GM21515 (cell line): Measurements from ENCODE around the gene SUB1.
"Not testable (repeated sequence)": the region's sequence is repeated elsewhere in the genome, so short reads cannot be mapped to it uniquely, and the experiment has no call there.

Source experiments
- ATAC-seq: cut with Tn5 transposase; IDR thresholded peaks from one replicate; pipeline ENCODE4 v1.9.1; 2021; ENCODE audit not compliant: unreplicated experiment

SUB1 gene

DNA sequence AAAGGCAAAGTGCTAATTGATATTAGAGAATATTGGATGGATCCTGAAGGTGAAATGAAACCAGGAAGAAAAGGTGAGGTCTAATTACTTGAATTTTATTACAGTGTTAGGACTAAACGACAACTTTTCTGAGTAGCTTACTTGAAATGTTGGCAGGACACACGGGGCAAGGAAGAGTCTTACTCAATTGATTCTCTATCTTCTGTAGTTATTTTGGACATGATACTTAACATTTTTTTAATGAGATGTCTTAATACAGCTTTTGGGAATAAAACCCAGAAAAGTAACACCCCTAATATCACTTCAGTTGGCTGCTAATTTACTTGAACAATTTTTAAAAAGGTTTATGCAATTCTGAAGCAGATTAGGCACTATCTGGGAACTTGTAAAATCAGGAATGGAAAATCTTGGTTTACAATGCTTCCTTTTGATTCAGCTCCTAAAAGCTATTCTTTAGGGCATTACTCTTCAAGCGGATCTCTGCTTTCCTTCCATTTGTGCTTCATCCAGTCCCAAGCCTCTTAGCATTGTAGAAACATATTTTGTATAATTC lies 13.7 kb downstream of the SUB1 start:
- ATAC-seq: no peak

DNA sequence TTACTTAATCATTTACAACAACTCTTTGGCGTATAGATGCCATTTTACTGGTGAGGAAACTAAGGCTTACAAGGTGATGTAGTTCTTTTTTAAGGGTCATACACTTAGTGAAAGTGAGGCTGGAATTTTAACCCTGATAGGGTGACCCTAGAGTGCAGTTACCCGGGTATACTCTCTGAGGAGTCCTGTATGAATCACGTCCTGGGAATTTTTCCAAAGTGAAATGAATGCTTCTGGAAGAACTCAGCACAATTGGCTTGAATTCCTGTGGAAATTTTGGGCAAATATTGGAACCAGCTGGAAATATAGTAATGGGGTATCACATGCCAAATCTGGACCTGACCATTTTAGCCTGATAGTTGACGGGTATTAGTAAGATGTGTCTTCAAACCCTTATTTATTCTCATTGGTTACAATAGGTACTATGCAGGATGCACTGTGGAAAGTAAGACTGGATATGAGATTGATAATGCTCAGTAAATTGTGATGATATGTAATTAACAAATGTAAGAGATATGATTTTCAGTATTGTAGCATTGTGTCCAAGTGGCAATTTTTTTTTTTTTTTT lies 14.8 kb downstream of the SUB1 start:
- ATAC-seq: no peak

GRCh38 chr5:32601623-32602295 lies 16.4 kb downstream of the SUB1 start:
- ATAC-seq: no peak

DNA sequence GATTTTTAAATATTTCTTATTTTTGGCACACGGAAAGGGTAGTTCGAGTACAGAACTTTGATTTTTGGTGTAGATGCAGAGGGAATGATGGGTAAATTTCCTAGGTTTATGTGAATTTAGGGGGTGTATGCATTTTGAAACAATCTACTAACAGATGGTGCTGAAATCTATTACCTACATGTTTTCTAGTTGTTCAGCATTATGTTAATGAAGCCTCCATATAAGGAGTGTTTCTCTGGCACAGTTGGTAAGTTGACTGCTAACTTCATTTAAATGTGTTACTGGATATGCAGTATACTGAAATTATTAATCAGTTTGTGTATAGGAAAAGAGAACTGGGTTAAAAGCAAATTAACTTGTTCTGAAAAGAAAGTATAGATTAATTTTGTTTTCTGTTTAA lies 17.5 kb downstream of the SUB1 start:
- no peak for ATAC-seq

DNA sequence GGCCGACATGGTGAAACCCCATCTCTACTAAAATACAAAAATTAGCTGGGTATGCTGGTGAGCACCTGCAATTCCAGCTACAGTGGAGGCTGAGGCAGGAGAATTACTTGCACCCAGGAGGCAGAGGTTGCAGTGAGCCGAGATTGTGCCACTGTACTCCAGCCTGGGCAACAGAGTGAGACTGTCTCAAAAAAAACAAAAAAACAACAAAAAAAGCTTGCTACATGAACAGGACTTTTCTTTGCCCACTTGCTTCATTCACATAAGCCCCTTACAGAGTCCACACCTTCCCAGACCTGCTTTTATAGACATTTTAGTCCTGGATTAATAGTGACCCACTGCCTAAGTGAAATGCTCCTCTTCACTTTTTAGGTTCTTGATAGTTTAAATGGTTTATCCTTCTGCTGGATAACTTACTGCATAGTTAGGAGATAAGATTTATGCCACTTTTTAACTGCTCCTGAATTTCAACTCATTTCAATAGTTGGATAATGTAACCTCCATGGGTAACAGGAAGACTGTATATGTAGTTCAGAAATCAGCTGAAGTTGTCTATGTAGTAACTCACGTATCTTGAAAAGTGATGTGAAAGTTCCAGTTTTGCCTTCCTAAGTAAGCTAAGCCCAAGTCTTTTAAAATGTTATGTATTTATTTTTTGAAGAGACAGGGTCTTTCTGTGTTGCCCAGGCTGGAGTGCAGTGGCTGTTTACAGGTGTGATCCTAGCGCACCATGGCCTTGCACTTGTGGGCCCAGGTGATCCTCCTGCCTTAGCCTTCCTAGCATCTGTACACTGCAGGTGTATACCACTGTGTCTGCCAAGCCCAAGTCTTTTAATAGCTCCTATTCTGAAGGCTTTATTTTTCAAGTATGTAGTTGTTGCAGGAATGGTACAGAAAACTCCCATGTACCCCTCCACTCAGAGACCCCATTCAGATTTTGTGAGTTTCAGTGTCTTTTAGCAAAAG lies 19.7 kb downstream of the SUB1 start:
- no peak for ATAC-seq

- ATAC-seq: no peak
Observed at GRCh38 chr5:32605766-32606152, 20.4 kb downstream of the SUB1 start.

- ATAC-seq: no peak
Observed at GRCh38 chr5:32612134-32612888, 27.0 kb downstream of the SUB1 start.

GRCh38 chr5:32613050-32613672 lies 27.8 kb downstream of the SUB1 start:
- peak; percentile 71 for ATAC-seq

DNA sequence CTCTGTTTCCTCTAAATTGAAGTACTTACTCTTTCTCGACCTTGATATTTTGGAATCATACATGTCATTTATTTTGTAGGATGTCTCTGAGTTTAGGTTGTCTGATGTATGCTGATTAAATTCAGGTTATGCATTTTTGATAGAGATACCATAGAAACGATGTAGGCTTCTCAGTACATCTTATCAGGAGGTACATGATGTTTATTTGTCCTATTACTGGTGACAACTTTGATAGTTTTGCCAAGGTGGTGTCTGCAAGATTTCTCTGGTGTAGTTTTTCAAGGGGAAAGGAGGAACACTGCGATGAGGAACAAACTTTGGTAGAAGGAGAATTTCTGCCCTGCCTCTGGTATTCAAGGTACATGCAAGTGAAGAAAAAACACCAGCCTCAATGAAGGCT lies 29.9 kb downstream of the SUB1 start:
- ATAC-seq: no peak

DNA sequence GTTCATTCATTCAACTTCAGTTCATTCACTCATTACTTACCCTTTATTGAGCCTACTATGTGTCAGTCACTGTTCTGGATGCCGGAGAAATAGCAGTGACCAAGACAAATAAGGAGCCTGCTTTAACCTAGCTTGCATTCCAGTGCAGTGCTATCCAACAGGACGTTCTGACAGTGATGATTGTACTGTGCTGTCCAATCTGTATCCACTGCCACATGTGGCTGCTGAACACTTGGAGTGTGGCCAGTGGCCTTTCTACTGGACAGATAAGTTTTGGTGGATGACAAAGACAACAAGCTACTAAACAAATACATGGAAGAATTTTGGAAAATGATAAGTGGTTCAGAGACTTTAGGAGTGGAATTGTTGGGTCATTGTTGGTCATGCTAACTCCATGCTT lies 33.6 kb downstream of the SUB1 start:
- no peak for ATAC-seq

DNA sequence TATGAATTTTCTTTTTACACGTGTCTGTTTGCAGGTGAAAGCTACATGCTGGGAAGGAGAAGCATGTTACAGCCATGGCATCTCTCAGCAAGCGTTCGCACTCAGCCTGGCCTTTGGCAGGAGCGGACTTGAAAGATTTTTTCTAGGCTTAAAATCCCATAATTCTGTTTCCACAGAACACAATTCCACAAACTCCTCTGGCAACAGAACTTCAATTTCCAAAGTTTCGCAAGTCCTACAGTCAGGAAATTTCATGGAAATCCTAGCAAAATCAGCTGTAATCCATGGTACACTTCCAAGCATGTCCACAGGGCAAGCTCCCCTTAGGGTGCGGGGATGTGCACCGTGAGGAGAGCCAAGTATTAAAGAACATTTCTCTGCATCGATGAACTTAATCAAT lies 35.9 kb downstream of the SUB1 start:
- ATAC-seq: no peak

- no peak for ATAC-seq
Observed at GRCh38 chr5:32625106-32625505, 39.7 kb downstream of the SUB1 start.

DNA sequence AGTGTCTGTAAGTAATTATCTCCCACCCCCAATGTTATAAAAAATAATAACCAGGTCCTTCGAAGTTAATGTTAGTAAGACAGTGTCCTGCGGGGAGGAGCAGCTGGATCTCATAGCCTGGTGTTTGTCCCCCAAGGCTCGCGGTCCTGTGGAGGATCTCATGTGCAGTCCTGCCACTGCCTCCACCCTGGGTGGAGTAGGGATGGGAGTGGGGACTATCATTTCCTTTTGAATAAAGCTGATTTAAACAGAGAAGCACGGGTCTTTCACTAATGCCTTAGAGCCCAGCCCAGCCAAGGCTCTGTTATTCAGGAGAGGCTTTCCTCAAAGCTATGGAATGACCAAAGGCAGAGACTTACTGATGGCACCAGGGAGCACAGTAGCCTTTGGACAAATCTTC lies 40.2 kb downstream of the SUB1 start:
- ATAC-seq: no peak

GRCh38 chr5:32627219-32627870 lies 42.0 kb downstream of the SUB1 start:
- ATAC-seq: no peak

- no peak for ATAC-seq
Observed at GRCh38 chr5:32628049-32628844, 42.9 kb downstream of the SUB1 start.

DNA sequence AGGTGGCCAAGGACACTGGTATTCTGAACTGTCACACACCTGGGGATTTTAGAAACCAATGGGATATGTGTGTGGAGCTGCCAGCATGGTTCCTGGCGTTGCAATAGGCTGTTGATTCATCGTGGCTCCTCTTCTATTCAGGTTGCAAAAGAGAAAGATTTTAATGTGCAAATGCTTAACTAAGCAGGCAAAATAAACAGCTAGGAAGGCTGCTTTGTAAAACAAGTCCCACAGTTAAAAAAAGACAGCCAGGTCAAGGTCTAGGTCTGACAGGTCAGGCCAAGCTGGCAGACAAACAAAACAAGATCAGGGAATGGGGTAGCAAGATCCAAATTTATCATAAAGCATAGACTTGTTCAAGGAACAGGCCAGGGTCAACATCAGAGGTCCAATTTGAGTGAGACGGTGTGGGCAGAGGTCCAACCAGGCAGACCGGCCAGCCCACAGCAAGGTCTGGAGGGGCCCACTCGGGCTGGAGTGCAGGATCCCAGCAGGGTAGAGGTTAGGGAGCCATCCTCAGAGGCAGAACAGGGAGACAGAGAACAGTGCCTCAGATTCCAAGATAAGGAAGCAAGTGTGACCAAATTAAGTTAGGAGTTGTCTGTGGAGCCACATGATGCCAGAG lies 45.6 kb downstream of the SUB1 start:
- no peak for ATAC-seq

DNA sequence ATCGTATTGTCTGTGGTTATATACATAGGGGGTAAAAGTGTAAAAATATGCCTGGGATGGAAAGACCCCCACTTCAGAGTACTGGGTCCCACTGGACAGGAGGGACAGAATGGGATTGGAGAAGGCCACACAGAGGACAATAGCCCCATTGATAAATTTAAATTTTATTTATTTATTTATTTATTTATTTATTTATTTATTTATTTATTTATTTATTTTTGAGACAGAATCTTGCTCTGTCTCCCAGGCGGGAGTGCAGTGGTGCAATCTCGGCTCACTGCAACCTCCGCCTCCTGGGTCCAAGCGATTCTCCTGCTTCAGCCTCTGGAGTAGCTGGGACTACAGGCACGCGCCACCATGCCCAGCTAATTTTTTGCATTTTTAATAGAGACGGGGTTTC lies 47.7 kb downstream of the SUB1 start:
- ATAC-seq: not testable (repeated sequence)

GRCh38 chr5:32638309-32638708 lies 53.0 kb downstream of the SUB1 start:
- ATAC-seq: no peak

- no peak for ATAC-seq
Observed at GRCh38 chr5:32639943-32640342, 54.6 kb downstream of the SUB1 start.
